IMR-90 (cell line): ENCODE measurements around the gene LEO1.

Experiments used
- BHLHE40 ChIP-seq: fragments of 150-350 bp; IDR thresholded peaks from 2 replicates; pipeline ENCODE4 v1.6.1; 2016; ENCODE audit warnings: mild to moderate bottlenecking, low read depth, low read length
- CTCF ChIP-seq: conservative IDR thresholded peaks from 2 replicates; pipeline ENCODE4 v1.5.1; 2012; ENCODE audit warnings: mild to moderate bottlenecking, low read depth, low read length, improper control_type of control experiment
- MAFK ChIP-seq: IDR thresholded peaks from 2 replicates; pipeline ENCODE4 v1.6.1; 2012; ENCODE audit warnings: low read depth, low read length, improper control_type of control experiment
- POLR2A ChIP-seq: IDR thresholded peaks from 2 replicates; pipeline ENCODE4 v1.6.1; 2012; ENCODE audit warnings: mild to moderate bottlenecking, low read depth, low read length
- RCOR1 ChIP-seq: IDR thresholded peaks from 2 replicates; pipeline ENCODE4 v1.6.1; 2012; ENCODE audit warnings: mild to moderate bottlenecking, low read length, improper control_type of control experiment; ENCODE audit not compliant: insufficient replicate concordance
- RFX5 ChIP-seq: IDR thresholded peaks from 2 replicates; pipeline ENCODE4 v1.8.0; 2012; ENCODE audit warnings: low read depth, mild to moderate bottlenecking, low read length, moderate library complexity
- SMC3 ChIP-seq: fragments of 150-350 bp; IDR thresholded peaks from 2 replicates; pipeline ENCODE4 v1.6.1; 2016; ENCODE audit warnings: low read depth, mild to moderate bottlenecking, antibody characterized with exemption, low read length, moderate library complexity
- USF2 ChIP-seq: fragments of 150-350 bp; IDR thresholded peaks from 2 replicates; pipeline ENCODE4 v1.6.1; 2017; ENCODE audit warnings: mild to moderate bottlenecking, antibody characterized with exemption, low read length, low read depth
- TF ChIP-seq, protein P1 (sequence below): fragments of 150-350 bp; IDR thresholded peaks from 2 replicates; pipeline ENCODE4 v1.6.1; 2016; ENCODE audit warnings: low read depth, mild to moderate bottlenecking, low read length, moderate library complexity, borderline replicate concordance

GRCh38 chr15:51904421-51904820, 67.2 kb downstream of the LEO1 start:
- TF ChIP-seq CTCF (no peak), POLR2A (no peak), BHLHE40 (no peak), RCOR1 (no peak), SMC3 (no peak), RFX5 (no peak), USF2 (no peak), MAFK (no peak)
- TF ChIP-seq, protein P1, sequence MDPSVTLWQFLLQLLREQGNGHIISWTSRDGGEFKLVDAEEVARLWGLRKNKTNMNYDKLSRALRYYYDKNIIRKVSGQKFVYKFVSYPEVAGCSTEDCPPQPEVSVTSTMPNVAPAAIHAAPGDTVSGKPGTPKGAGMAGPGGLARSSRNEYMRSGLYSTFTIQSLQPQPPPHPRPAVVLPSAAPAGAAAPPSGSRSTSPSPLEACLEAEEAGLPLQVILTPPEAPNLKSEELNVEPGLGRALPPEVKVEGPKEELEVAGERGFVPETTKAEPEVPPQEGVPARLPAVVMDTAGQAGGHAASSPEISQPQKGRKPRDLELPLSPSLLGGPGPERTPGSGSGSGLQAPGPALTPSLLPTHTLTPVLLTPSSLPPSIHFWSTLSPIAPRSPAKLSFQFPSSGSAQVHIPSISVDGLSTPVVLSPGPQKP: no peak
